Mesothelial cell of epicardium (in vitro differentiated cells): Measurements from ENCODE around the gene ORM2. TPM values are rescaled to one million over a fixed set of nuclear protein-coding genes. Genes with fewer than 3 reads are reported as not detected.

Source experiments
- DNase-seq, 2 experiments: peaks; one replicate each; pipeline ENCODE4 v3.0.0; 2021; ENCODE audit warnings: low spot score in 2 of 2; ENCODE audit not compliant: unreplicated experiment in 2 of 2
- H3K27ac Mint-ChIP-seq: 2 replicates; pipeline ENCODE4 v1.8.0; 2021; ENCODE audit warnings: mixed read lengths
- H3K27me3 Mint-ChIP-seq: 2 replicates; pipeline ENCODE4 v1.8.0; 2021; ENCODE audit warnings: low read depth, mixed read lengths
- H3K36me3 Mint-ChIP-seq: 2 replicates; pipeline ENCODE4 v1.8.0; 2021; ENCODE audit warnings: mixed read lengths
- H3K4me1 Mint-ChIP-seq: 2 replicates; pipeline ENCODE4 v1.8.0; 2021; ENCODE audit warnings: mixed read lengths
- H3K4me3 Mint-ChIP-seq: 2 replicates; pipeline ENCODE4 v1.8.0; 2021; ENCODE audit warnings: mild to moderate bottlenecking, moderate library complexity, mixed read lengths
- H3K9me3 Mint-ChIP-seq: 2 replicates; pipeline ENCODE4 v1.8.0; 2021; ENCODE audit warnings: mixed read lengths
- CTCF ChIP-seq: fragments of 200-600 bp; sonication (generic); IDR thresholded peaks from one replicate; pipeline ENCODE4 v1.5.0; 2021; ENCODE audit warnings: antibody characterized with exemption; ENCODE audit not compliant: unreplicated experiment
- total RNA-seq: library from RNA; stranded (reverse); gene quantifications from 3 replicates; pipeline ENCODE4 v1.2.1, GENCODE V29; 2021

ORM2 gene
- total RNA-seq, 1 donor from 2014 or later: not detected

GRCh38 chr9:114290561-114290986, 39.1 kb upstream of the ORM2 start:
- no peak for TF ChIP-seq CTCF
- H3K36me3 Mint-ChIP-seq: peaks cover 36% of the 10 kb centered on the region
- H3K27me3 Mint-ChIP-seq: no peaks in the 10 kb centered on the region
- H3K4me3 Mint-ChIP-seq: no peak overlapping the region
- peak overlapping the region; percentile 45 for H3K27ac Mint-ChIP-seq
- peak in 1 of 2 experiments; percentile 30 for DNase-seq
- H3K9me3 Mint-ChIP-seq: peaks cover 18% of the 10 kb centered on the region
- H3K4me1 Mint-ChIP-seq: peaks cover 19% of the 10 kb centered on the region

GRCh38 chr9:114291064-114291474, 38.6 kb upstream of the ORM2 start:
- peak; percentile 51 to 89 for DNase-seq
- H3K4me3 Mint-ChIP-seq: no peak overlapping the region
- H3K27ac Mint-ChIP-seq: peak overlapping the region; percentile 45
- peaks cover 41% of the 10 kb centered on the region for H3K36me3 Mint-ChIP-seq
- TF ChIP-seq CTCF: peak; percentile 99
- peaks cover 22% of the 10 kb centered on the region for H3K9me3 Mint-ChIP-seq
- peaks cover 16% of the 10 kb centered on the region for H3K4me1 Mint-ChIP-seq
- H3K27me3 Mint-ChIP-seq: no peaks in the 10 kb centered on the region

- Mint-ChIP-seq H3K4me1 (peaks cover 16% of the 10 kb centered on the region), H3K4me3 (no peak overlapping the region), H3K27ac (no peak overlapping the region), H3K9me3 (peaks cover 23% of the 10 kb centered on the region), H3K27me3 (no peaks in the 10 kb centered on the region), H3K36me3 (peaks cover 50% of the 10 kb centered on the region)
- peak in 1 of 2 experiments; percentile 34 for DNase-seq
- TF ChIP-seq CTCF: no peak
Measured at GRCh38 chr9:114291886-114292590, 37.6 kb upstream of the ORM2 start.

- Mint-ChIP-seq H3K36me3 (peaks cover 68% of the 10 kb centered on the region), H3K9me3 (peaks cover 23% of the 10 kb centered on the region), H3K4me1 (peaks cover 4% of the 10 kb centered on the region), H3K27me3 (no peaks in the 10 kb centered on the region), H3K27ac (no peak overlapping the region), H3K4me3 (no peak overlapping the region)
- no peak for DNase-seq
- no peak for TF ChIP-seq CTCF
Measured at GRCh38 chr9:114294664-114295063, 35.0 kb upstream of the ORM2 start.

- H3K4me1 Mint-ChIP-seq: no peaks in the 10 kb centered on the region
- H3K36me3 Mint-ChIP-seq: peaks cover 73% of the 10 kb centered on the region
- no peak overlapping the region for H3K27ac Mint-ChIP-seq
- H3K4me3 Mint-ChIP-seq: no peak overlapping the region
- DNase-seq: no peak
- no peaks in the 10 kb centered on the region for H3K27me3 Mint-ChIP-seq
- TF ChIP-seq CTCF: no peak
- peaks cover 23% of the 10 kb centered on the region for H3K9me3 Mint-ChIP-seq
Measured at GRCh38 chr9:114296338-114296737, 33.3 kb upstream of the ORM2 start.
